HepG2 (cell line): ENCODE results near the gene PELI3. TPM values are rescaled to one million over a fixed set of nuclear protein-coding genes. Genes with fewer than 3 reads are reported as not detected.

Source experiments
- CSRNP1 ChIP-seq: sonication (generic); formaldehyde crosslinking; IDR thresholded peaks from 2 replicates; pipeline ENCODE4 v1.8.1; 2023; ENCODE audit warnings: mild to moderate bottlenecking, missing genetic modification reagents
- FOSL1 ChIP-seq: sonication (generic); formaldehyde crosslinking; IDR thresholded peaks from 2 replicates; pipeline ENCODE4 v1.9.0; 2021; ENCODE audit warnings: missing genetic modification reagents, borderline replicate concordance
- HNRNPK ChIP-seq: fragments of 200-400 bp; formaldehyde crosslinking; IDR thresholded peaks from 2 replicates; pipeline ENCODE4 v1.6.1; 2018; ENCODE audit warnings: low read length, low read depth, moderate library complexity, mild to moderate bottlenecking; ENCODE audit not compliant: poor library complexity, severe bottlenecking
- NCOA2 ChIP-seq: sonication (generic); formaldehyde crosslinking; IDR thresholded peaks from 2 replicates; pipeline ENCODE4 v1.8.0; 2022; ENCODE audit warnings: inconsistent platforms
- NONO ChIP-seq, 2 experiments: fragments of 450-650 bp in 1 of 2; sonication (generic) in 1 of 2; formaldehyde crosslinking in 1 of 2; IDR thresholded peaks in 1 of 2; conservative IDR thresholded peaks in 1 of 2; 2 replicates each; pipeline versions ENCODE4 v1.6.1 to v1.8.0; 2017 to 2022; ENCODE audit warnings: mild to moderate bottlenecking in 1 of 2, missing genetic modification reagents in 1 of 2, moderate library complexity in 1 of 2
- RORA ChIP-seq: sonication (generic); formaldehyde crosslinking; IDR thresholded peaks from 2 replicates; pipeline ENCODE4 v1.5.0; 2020; ENCODE audit warnings: mild to moderate bottlenecking, missing genetic modification reagents, moderate library complexity
- SALL1 ChIP-seq: sonication (generic); formaldehyde crosslinking; IDR thresholded peaks from 2 replicates; pipeline ENCODE4 v1.8.0; 2022; ENCODE audit warnings: mild to moderate bottlenecking, missing genetic modification reagents
- TCF12 ChIP-seq, 2 experiments: fragments of 450-650 bp in 1 of 2; sonication (generic) in 1 of 2; formaldehyde crosslinking in 1 of 2; IDR thresholded peaks; 2 replicates each; pipeline versions ENCODE4 v1.6.1 to v1.8.0; 2017 to 2022; ENCODE audit warnings: antibody characterized with exemption in 1 of 2, mild to moderate bottlenecking in 1 of 2, missing genetic modification reagents in 1 of 2, moderate library complexity in 1 of 2
- XRCC5 ChIP-seq: fragments of 200-400 bp; formaldehyde crosslinking; optimal IDR thresholded peaks from 2 replicates; pipeline ENCODE3; 2017; ENCODE audit warnings: mild to moderate bottlenecking, low read length
- ZNF329 ChIP-seq: sonication (generic); formaldehyde crosslinking; IDR thresholded peaks from 2 replicates; pipeline ENCODE4 v1.9.0; 2021; ENCODE audit warnings: low read depth, mild to moderate bottlenecking, missing genetic modification reagents
- ZNF335 ChIP-seq: sonication (generic); formaldehyde crosslinking; IDR thresholded peaks from 2 replicates; pipeline ENCODE4 v1.4.0; 2020; ENCODE audit warnings: missing genetic modification reagents
- ZNF879 ChIP-seq: sonication (generic); formaldehyde crosslinking; IDR thresholded peaks from 2 replicates; pipeline ENCODE4 v1.8.1; 2023; ENCODE audit warnings: missing genetic modification reagents
- polyA plus RNA-seq, 8 experiments: library from polyadenylated mRNA; depleted of rRNA in 3 of 8; stranded (reverse) in 7 of 8; unstranded in 1 of 8; fragments of >200 nt; fragmentation: Illumina TruSeq in 4 of 8; extraction: Trizol in 4 of 8; gene quantifications; 2 replicates each; pipeline versions ENCODE4 v1.2.1 to v1.2.3, GENCODE V29; 2011 to 2016; ENCODE audit warnings: low read depth in 4 of 8, missing spikeins in 1 of 8, mixed read lengths in 1 of 8; ENCODE audit not compliant: insufficient read depth in 1 of 8
- total RNA-seq, 5 experiments: library from RNA; depleted of rRNA; stranded (reverse); fragments of >200 nt; fragmentation: Illumina TruSeq; extraction: Trizol; gene quantifications; 2 replicates each; pipeline ENCODE4 v1.2.3, GENCODE V29; 2016; ENCODE audit warnings: low read depth in 1 of 5
- TF ChIP-seq, protein P1 (sequence below): sonication (generic); formaldehyde crosslinking; IDR thresholded peaks from 2 replicates; pipeline ENCODE4 v1.4.0; 2020; ENCODE audit warnings: mild to moderate bottlenecking, missing genetic modification reagents
- TF ChIP-seq, protein P2 (sequence below): IDR thresholded peaks from 2 replicates; pipeline ENCODE4 v1.6.1; 2016; ENCODE audit warnings: missing genetic modification reagents, missing compliant biosample characterization
- TF ChIP-seq, protein P3 (sequence below): sonication (generic); formaldehyde crosslinking; IDR thresholded peaks from 2 replicates; pipeline ENCODE4 v1.4.0; 2020; ENCODE audit warnings: missing genetic modification reagents, mild to moderate bottlenecking, borderline replicate concordance
- TF ChIP-seq, protein P4 (sequence below): sonication (generic); formaldehyde crosslinking; IDR thresholded peaks from 2 replicates; pipeline ENCODE4 v1.4.0; 2020; ENCODE audit warnings: missing genetic modification reagents, borderline replicate concordance

The PELI3 gene
- total and polyA plus RNA-seq, 2 of the 13 experiments (the other 11 are each of a cell fraction or from before 2014, with no cell fraction given): 2.0 to 4.0 TPM

DNA sequence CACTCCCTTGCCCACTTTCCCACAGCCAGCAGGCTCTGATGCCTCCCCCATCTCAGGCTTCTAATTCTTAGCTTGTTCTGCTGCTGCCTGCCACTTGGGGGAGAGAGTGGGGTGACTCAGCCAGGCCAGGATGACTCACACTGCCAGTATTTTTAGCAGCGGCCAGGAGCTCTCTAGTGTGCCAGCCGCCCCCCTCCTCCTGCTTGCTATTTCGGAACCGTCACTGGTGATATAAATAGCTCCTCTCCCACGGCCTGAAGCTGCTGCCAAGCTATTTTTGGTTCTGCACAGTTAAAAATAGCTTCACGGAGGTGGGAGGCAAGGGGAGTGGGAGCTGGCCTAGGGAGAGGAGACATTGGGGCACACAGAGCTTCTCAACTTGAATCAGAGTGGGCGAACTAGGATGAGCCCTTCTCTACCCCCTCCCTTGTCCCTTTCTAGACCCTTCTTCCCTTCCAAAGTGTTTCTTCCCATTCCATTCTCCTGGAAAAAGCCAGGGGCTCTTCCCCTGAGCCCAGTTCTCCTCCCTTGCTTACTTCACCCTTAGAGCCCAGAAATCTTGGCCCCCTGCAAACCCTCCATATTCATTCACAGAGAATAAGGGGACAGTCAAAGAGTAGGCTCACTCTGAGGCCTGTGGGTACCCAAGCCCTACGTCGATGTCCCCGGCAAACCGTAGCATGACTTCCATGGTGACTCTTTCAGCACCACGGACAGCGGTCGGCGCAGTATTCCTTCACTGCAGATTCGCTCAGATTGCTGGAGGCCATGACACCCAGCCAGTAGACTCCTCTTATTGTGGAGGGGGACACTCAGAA is 48.3 kb upstream of the PELI3 start (continued):
- TF ChIP-seq XRCC5: peak; percentile 38
- TF ChIP-seq, protein P1, sequence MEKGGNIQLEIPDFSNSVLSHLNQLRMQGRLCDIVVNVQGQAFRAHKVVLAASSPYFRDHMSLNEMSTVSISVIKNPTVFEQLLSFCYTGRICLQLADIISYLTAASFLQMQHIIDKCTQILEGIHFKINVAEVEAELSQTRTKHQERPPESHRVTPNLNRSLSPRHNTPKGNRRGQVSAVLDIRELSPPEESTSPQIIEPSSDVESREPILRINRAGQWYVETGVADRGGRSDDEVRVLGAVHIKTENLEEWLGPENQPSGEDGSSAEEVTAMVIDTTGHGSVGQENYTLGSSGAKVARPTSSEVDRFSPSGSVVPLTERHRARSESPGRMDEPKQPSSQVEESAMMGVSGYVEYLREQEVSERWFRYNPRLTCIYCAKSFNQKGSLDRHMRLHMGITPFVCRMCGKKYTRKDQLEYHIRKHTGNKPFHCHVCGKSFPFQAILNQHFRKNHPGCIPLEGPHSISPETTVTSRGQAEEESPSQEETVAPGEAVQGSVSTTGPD (CRISPR knock-in tag): no peak
- TF ChIP-seq, protein P2, sequence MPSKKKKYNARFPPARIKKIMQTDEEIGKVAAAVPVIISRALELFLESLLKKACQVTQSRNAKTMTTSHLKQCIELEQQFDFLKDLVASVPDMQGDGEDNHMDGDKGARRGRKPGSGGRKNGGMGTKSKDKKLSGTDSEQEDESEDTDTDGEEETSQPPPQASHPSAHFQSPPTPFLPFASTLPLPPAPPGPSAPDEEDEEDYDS (CRISPR knock-in tag): no peak
- TF ChIP-seq FOSL1: 0 out of 2 replicates have a peak, but pooled peaks have one; percentile 6
- 0 out of 2 replicates have a peak, but pooled peaks have one; percentile 67 for TF ChIP-seq ZNF329 (CRISPR knock-in tag)
- TF ChIP-seq SALL1 (CRISPR knock-in tag): peak; percentile 92
- no peak for TF ChIP-seq ZNF879
- no peak for TF ChIP-seq HNRNPK
- peak; percentile 52; the same call in 1 of the 2 replicates for TF ChIP-seq NCOA2 (CRISPR knock-in tag)
- TF ChIP-seq, protein P3, sequence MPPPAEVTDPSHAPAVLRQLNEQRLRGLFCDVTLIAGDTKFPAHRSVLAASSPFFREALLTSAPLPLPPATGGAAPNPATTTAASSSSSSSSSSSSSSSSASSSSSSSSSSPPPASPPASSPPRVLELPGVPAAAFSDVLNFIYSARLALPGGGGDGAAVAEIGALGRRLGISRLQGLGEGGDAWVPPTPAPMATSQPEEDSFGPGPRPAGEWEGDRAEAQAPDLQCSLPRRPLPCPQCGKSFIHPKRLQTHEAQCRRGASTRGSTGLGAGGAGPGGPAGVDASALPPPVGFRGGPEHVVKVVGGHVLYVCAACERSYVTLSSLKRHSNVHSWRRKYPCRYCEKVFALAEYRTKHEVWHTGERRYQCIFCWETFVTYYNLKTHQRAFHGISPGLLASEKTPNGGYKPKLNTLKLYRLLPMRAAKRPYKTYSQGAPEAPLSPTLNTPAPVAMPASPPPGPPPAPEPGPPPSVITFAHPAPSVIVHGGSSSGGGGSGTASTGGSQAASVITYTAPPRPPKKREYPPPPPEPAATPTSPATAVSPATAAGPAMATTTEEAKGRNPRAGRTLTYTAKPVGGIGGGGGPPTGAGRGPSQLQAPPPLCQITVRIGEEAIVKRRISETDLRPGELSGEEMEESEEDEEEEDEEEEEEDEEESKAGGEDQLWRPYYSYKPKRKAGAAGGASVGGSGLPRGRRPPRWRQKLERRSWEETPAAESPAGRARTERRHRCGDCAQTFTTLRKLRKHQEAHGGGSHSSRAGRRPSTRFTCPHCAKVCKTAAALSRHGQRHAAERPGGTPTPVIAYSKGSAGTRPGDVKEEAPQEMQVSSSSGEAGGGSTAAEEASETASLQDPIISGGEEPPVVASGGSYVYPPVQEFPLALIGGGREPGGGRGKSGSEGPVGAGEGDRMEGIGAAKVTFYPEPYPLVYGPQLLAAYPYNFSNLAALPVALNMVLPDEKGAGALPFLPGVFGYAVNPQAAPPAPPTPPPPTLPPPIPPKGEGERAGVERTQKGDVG (CRISPR knock-in tag): no peak
- no peak for TF ChIP-seq TCF12 (IDR thresholded peaks at IDR 0.05)
- TF ChIP-seq TCF12 (CRISPR knock-in tag; IDR thresholded peaks at IDR 0.05): no peak
- no peak for TF ChIP-seq CSRNP1 (CRISPR knock-in tag)
- no peak for TF ChIP-seq RORA
- TF ChIP-seq NONO (IDR thresholded peaks at IDR 0.05): no peak
- TF ChIP-seq NONO (CRISPR knock-in tag; conservative IDR thresholded peaks at IDR 0.05): no peak
- TF ChIP-seq, protein P4, sequence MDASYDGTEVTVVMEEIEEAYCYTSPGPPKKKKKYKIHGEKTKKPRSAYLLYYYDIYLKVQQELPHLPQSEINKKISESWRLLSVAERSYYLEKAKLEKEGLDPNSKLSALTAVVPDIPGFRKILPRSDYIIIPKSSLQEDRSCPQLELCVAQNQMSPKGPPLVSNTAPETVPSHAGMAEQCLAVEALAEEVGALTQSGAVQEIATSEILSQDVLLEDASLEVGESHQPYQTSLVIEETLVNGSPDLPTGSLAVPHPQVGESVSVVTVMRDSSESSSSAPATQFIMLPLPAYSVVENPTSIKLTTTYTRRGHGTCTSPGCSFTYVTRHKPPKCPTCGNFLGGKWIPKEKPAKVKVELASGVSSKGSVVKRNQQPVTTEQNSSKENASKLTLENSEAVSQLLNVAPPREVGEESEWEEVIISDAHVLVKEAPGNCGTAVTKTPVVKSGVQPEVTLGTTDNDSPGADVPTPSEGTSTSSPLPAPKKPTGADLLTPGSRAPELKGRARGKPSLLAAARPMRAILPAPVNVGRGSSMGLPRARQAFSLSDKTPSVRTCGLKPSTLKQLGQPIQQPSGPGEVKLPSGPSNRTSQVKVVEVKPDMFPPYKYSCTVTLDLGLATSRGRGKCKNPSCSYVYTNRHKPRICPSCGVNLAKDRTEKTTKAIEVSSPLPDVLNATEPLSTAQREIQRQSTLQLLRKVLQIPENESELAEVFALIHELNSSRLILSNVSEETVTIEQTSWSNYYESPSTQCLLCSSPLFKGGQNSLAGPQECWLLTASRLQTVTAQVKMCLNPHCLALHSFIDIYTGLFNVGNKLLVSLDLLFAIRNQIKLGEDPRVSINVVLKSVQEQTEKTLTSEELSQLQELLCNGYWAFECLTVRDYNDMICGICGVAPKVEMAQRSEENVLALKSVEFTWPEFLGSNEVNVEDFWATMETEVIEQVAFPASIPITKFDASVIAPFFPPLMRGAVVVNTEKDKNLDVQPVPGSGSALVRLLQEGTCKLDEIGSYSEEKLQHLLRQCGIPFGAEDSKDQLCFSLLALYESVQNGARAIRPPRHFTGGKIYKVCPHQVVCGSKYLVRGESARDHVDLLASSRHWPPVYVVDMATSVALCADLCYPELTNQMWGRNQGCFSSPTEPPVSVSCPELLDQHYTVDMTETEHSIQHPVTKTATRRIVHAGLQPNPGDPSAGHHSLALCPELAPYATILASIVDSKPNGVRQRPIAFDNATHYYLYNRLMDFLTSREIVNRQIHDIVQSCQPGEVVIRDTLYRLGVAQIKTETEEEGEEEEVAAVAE: peak; percentile 92
- TF ChIP-seq ZNF335 (CRISPR knock-in tag): peak; percentile 82
